HepG2 (cell line): ENCODE measurements around the gene LOXL4. TPM values are rescaled to one million over a fixed set of nuclear protein-coding genes. Genes with fewer than 3 reads are reported as not detected.

Experiments
- ATAC-seq: fragments of 200-7000 bp; cut with Tn5 transposase; 3 replicates; pipeline ENCODE4 v1.9.1; 2020; ENCODE audit warnings: mild to moderate bottlenecking, moderate library complexity
- BruUV-seq: library from RNA; stranded (reverse); fragments of 400-500 nt; replicated peaks from 2 replicates; lab custom pipeline; 2021; lab: Mats Ljungman, UMichigan
- CTCF ChIA-PET: fragments of 300-600 bp; formaldehyde crosslinking; extraction: SDS; loops from one replicate; lab custom pipeline; 2021; ENCODE audit warnings: low total read pairs, inconsistent platforms, low intra/inter-chr PET ratio; lab: Yijun Ruan, JAX
- POLR2A ChIA-PET: fragments of 350-600 bp; sonication (Branson Sonifier 250); formaldehyde crosslinking; loops from one replicate; lab custom pipeline; 2020; ENCODE audit warnings: antibody characterized with exemption, inconsistent platforms; lab: Yijun Ruan, JAX
- DNase-seq: peaks from one replicate; pipeline ENCODE4 v3.0.0-alpha.2; 2015; ENCODE audit warnings: low spot score
- FAIRE-seq: peaks from 3 replicates; lab custom pipeline; 2011; peaks lifted over from hg19 to GRCh38; lab: Jason Lieb, UNC
- H2AFZ ChIP-seq: one replicate; pipeline ENCODE4 v1.6.1; 2011; ENCODE audit warnings: low read length, inconsistent platforms
- H3K27ac ChIP-seq: fragments of 300-600 bp; 3 replicates; pipeline ENCODE4 v1.8.0; 2011; ENCODE audit warnings: mixed run types, mild to moderate bottlenecking, mixed read lengths, low read length, inconsistent platforms; ENCODE audit not compliant: insufficient read depth; ENCODE audit errors: extremely low read length
- H3K27me3 ChIP-seq, 2 experiments: fragments of 200-600 bp in 1 of 2; 2 replicates in 1 of 2; 3 replicates in 1 of 2; pipeline versions ENCODE4 v1.6.0 to v1.8.0; 2011; ENCODE audit warnings: low read length in 2 of 2, mild to moderate bottlenecking in 2 of 2, moderate library complexity in 2 of 2, inconsistent platforms in 1 of 2; ENCODE audit not compliant: insufficient read depth in 2 of 2, control insufficient read depth in 1 of 2
- H3K36me3 ChIP-seq, 2 experiments: fragments of 200-600 bp in 1 of 2; replicated peaks in 1 of 2; 2 replicates in 1 of 2; 3 replicates in 1 of 2; pipeline versions ENCODE4 v1.5.1 to v1.8.0; 2011; ENCODE audit warnings: low read length in 2 of 2, inconsistent platforms in 1 of 2; ENCODE audit not compliant: insufficient read depth in 2 of 2, control insufficient read depth in 1 of 2
- H3K4me1 ChIP-seq: 2 replicates; pipeline ENCODE4 v1.5.1; 2012; ENCODE audit warnings: low read length, inconsistent platforms; ENCODE audit not compliant: insufficient read depth
- H3K4me2 ChIP-seq: 2 replicates; pipeline ENCODE4 v1.6.0; 2011; ENCODE audit warnings: low read depth, low read length, inconsistent platforms
- H3K4me3 ChIP-seq, 3 experiments: fragments of 200-600 bp in 1 of 3; sonication (generic), shearing (Covaris generic) in 1 of 3; replicated peaks in 1 of 3; 2 replicates each; pipeline ENCODE4 v1.5.1; 2011 to 2016; ENCODE audit warnings: low read length in 3 of 3, inconsistent platforms in 2 of 3, low read depth in 2 of 3, mild to moderate bottlenecking in 2 of 3, control low read depth in 1 of 3, mixed read lengths in 1 of 3; ENCODE audit not compliant: insufficient read depth in 1 of 3
- H3K79me2 ChIP-seq: one replicate; pipeline ENCODE4 v1.6.1; 2011; ENCODE audit warnings: low read length, inconsistent platforms; ENCODE audit not compliant: insufficient read depth
- H3K9ac ChIP-seq: 2 replicates; pipeline ENCODE4 v1.6.0; 2011; ENCODE audit warnings: mild to moderate bottlenecking, low read depth, low read length, inconsistent platforms; ENCODE audit not compliant: insufficient read depth
- H3K9me3 ChIP-seq: 2 replicates; pipeline ENCODE4 v1.5.1; 2012; ENCODE audit warnings: mild to moderate bottlenecking, low read length
- H4K20me1 ChIP-seq: 2 replicates; pipeline ENCODE4 v1.6.0; 2011; ENCODE audit warnings: inconsistent platforms, mild to moderate bottlenecking, low read length, moderate library complexity; ENCODE audit not compliant: insufficient read depth
- HMG20B ChIP-seq: conservative IDR thresholded peaks from 2 replicates; pipeline ENCODE4 v1.6.1; 2016; ENCODE audit warnings: missing genetic modification reagents, missing compliant biosample characterization
- ISL2 ChIP-seq: sonication (generic); formaldehyde crosslinking; IDR thresholded peaks from 2 replicates; pipeline ENCODE4 v1.5.0; 2020; ENCODE audit warnings: missing genetic modification reagents
- POLR2A ChIP-seq, 2 experiments: IDR thresholded peaks; 2 replicates each; pipeline ENCODE4 v1.6.1; 2011; ENCODE audit warnings: low read depth in 2 of 2, low read length in 2 of 2, mild to moderate bottlenecking in 1 of 2, moderate library complexity in 1 of 2; ENCODE audit not compliant: insufficient read depth in 1 of 2
- RAD21 ChIP-seq: fragments of 450-650 bp; formaldehyde crosslinking; IDR thresholded peaks from 2 replicates; pipeline ENCODE4 v1.5.0; 2020; ENCODE audit warnings: mild to moderate bottlenecking
- REPIN1 ChIP-seq: sonication (generic); formaldehyde crosslinking; IDR thresholded peaks from 2 replicates; pipeline ENCODE4 v1.8.0; 2022; ENCODE audit warnings: missing genetic modification reagents, low read depth, mild to moderate bottlenecking, borderline replicate concordance
- SSRP1 ChIP-seq: IDR thresholded peaks from 2 replicates; pipeline ENCODE4 v1.6.1; 2016; ENCODE audit warnings: control low read depth
- YEATS4 ChIP-seq: sonication (generic); formaldehyde crosslinking; IDR thresholded peaks from 2 replicates; pipeline ENCODE4 v1.4.0; 2020; ENCODE audit warnings: missing genetic modification reagents, borderline replicate concordance
- ZMAT5 ChIP-seq: sonication (generic); formaldehyde crosslinking; IDR thresholded peaks from 2 replicates; pipeline ENCODE4 v1.5.0; 2020; ENCODE audit warnings: mild to moderate bottlenecking, low read depth, missing genetic modification reagents, borderline replicate concordance
- ZNF609 ChIP-seq: sonication (generic); formaldehyde crosslinking; IDR thresholded peaks from 2 replicates; pipeline ENCODE4 v1.4.0; 2020; ENCODE audit warnings: mild to moderate bottlenecking, missing genetic modification reagents, borderline replicate concordance
- in situ Hi-C: cut with HindIII; loops from 2 replicates; pipeline ENCODE4 v1.10.0; 2017; ENCODE audit warnings: low pct_unique_long_range_greater_than_20kb; ENCODE audit not compliant: extremely low pct_ligation_motif_present
- intact Hi-C: fragments of 100-400 bp; cut with micrococcal nuclease; formaldehyde crosslinking; loops from one replicate; pipeline ENCODE4 v1.10.0; 2022; ENCODE audit not compliant: unreplicated experiment
- polyA plus RNA-seq, 8 experiments: library from polyadenylated mRNA; depleted of rRNA in 3 of 8; stranded (reverse) in 7 of 8; unstranded in 1 of 8; fragments of >200 nt; fragmentation: Illumina TruSeq in 4 of 8; extraction: Trizol in 4 of 8; gene quantifications; 2 replicates each; pipeline versions ENCODE4 v1.2.1 to v1.2.3, GENCODE V29; 2011 to 2016; ENCODE audit warnings: low read depth in 4 of 8, missing spikeins in 1 of 8, mixed read lengths in 1 of 8; ENCODE audit not compliant: insufficient read depth in 1 of 8
- total RNA-seq, 5 experiments: library from RNA; depleted of rRNA; stranded (reverse); fragments of >200 nt; fragmentation: Illumina TruSeq; extraction: Trizol; gene quantifications; 2 replicates each; pipeline ENCODE4 v1.2.3, GENCODE V29; 2016; ENCODE audit warnings: low read depth in 1 of 5

Gene LOXL4
- total and polyA plus RNA-seq, 2 of the 13 experiments (the other 11 are each of a cell fraction or from before 2014, with no cell fraction given) = 8.8 to 21.1 TPM

- 0 out of 2 replicates have a peak, but pooled peaks have one; percentile 34 for TF ChIP-seq ZNF609
- no peak; the same call in 1 of the 2 replicates for TF ChIP-seq RAD21
- TF ChIP-seq ZMAT5 (CRISPR knock-in tag) = no peak
These were observed at the start of gene LOXL4 (continued) for GRCh38 chr10:98267894-98268693.

- H2AFZ ChIP-seq = no peak overlapping the region
- intact Hi-C loops (no loop called here), in situ Hi-C loops (loop anchor here (25.0 kb wide), 1 partner anchor 404 kb away; no protein-coding TSS in a partner anchor)
- peaks cover 0 to 59% of the 10 kb centered on the region in 2 experiments; a peak in 4 of 5 replicates for H3K27me3 ChIP-seq
- CTCF ChIA-PET = no interaction called here
- no peaks in the 10 kb centered on the region for H3K36me3 ChIP-seq
- no peak overlapping the region for H3K4me3 ChIP-seq
- POLR2A ChIA-PET = no interaction called here
- H3K4me1 ChIP-seq = no peaks in the 10 kb centered on the region
- H3K79me2 ChIP-seq = no peaks in the 10 kb centered on the region
- no peak overlapping the region for H3K27ac ChIP-seq
- no peak for DNase-seq
- H4K20me1 ChIP-seq = no peaks in the 10 kb centered on the region
- H3K4me2 ChIP-seq = no peak overlapping the region
- no peak overlapping the region for H3K9ac ChIP-seq
- BruUV-seq = no TSS peak
- H3K9me3 ChIP-seq = no peaks in the 10 kb centered on the region
- FAIRE-seq = no peak
- no peak for ATAC-seq
- TF ChIP-seq ISL2 (CRISPR knock-in tag) (no peak), YEATS4 (CRISPR knock-in tag) (no peak), POLR2A (IDR thresholded peaks at IDR 0.05; ENCODE audit: insufficient read depth in 1 of 2, low read depth in 2 of 2, low read length in 2 of 2) (no peak), HMG20B (no peak), REPIN1 (CRISPR knock-in tag) (no peak), SSRP1 (CRISPR knock-in tag) (no peak)
These were observed 48.7 kb upstream of the LOXL4 start for GRCh38 chr10:98316661-98317060.
